ENCODE data around the gene AGPAT1.
"Not testable (repeated sequence)": the region's sequence is repeated elsewhere in the genome, so short reads cannot be mapped to it uniquely, and the experiment has no call there.

AGPAT1 gene, protein sequence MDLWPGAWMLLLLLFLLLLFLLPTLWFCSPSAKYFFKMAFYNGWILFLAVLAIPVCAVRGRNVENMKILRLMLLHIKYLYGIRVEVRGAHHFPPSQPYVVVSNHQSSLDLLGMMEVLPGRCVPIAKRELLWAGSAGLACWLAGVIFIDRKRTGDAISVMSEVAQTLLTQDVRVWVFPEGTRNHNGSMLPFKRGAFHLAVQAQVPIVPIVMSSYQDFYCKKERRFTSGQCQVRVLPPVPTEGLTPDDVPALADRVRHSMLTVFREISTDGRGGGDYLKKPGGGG

DNA sequence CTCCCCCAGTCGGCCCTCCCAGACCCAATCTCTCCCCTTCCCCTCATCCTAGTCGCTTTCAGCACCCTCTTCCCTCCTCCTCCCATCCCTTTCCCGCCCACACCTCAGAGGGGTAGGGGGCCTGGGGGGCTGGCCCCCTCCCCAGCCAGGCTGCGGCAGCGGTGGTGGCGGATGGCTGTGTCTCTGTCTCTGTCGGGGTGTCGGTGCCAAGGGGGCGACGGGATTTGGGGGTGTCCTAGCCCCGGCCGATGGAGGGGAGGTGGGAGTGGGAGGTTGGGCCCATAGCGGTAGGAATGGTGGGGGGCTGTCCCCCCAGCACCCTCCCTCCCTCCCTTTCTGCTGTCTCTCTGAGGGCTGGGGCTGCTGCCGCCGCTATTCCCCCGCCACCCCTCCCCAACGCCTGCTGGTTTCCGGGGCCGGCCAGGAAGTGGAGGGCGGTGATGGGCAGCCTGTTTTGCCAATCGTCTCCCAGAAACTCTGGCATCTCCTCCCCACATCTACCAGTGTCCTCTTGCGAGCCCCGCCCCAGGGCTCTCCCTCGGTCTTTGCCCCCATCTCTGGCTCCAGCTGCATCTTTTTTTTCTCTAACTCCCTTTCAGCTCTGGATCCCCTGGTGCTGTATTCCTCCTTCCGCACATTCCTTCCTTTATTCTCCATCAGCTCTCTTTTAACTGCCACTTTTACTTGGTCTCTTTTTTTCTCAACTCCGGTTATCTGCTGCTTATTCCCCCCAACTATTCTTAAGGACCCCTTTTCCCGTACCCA, at the start of gene AGPAT1:
Gene AGPAT1 (minus strand): TSS at position 374 of the 765 bp plus-strand sequence. CDS start 4,588 bp downstream, outside the sequence.
- DNase-seq (ENCODE audit: low spot score), result peak; percentile 99

GRCh38 chr6:32224696-32225095, 48.8 kb upstream of the AGPAT1 start:
- no peak for DNase-seq (ENCODE audit: low spot score)

DNA sequence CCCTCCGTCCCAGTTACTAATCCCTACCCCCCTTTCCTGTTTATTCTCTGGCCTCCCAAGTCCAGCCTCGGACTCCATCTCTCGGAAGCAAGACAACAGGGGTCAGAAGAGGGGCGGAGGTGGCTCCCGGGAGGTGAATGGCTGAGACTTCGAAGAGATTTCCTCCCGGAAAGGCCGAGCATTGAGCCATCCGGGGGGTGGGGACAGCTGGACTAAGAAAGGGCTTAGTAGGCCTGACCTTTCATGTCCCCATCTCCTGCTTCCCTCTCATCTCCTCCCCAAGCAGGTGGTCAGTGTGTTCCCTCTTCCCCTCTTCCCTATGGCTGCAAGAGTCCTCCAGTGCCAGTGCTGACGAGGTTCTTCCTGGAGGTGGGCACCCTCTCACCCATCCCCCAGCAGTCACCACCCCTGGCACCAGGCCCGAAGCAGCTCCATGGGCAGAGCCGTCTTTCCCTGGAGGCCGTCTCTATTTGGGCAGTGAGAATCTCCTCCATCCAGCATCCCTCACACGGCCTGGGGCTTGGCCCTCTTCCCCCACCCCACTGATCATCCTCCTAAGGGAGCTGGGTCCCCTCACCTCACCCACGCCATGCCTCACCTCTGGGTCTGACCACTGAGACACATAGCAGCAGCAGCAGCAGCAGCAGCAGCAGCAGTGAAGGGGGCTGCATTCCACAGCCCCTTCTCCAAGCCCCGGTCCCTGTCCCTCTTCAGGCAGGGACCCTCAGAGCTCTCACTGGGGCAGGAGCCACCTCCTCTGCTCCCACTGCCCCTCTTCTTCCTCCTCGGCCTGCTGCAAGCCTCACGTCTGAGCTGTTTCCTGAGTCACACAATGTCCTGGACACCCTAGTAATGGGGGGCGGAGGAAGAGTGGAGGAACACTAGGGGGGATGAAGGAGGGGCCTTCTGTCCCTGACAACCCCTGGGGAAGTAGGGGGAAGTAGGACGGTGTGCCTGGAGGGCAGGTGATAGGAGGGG, 47.7 kb upstream of the AGPAT1 start, which contains the start of gene NOTCH4:
Gene NOTCH4 (minus strand): TSS at position 810 of the 978 bp plus-strand sequence. CDS start 139 bp downstream, at position 671.
- DNase-seq (ENCODE audit: low spot score), result no peak

- DNase-seq (ENCODE audit: low spot score), result no peak
Observed at GRCh38 chr6:32222333-32223230, 46.7 kb upstream of the AGPAT1 start.

DNA sequence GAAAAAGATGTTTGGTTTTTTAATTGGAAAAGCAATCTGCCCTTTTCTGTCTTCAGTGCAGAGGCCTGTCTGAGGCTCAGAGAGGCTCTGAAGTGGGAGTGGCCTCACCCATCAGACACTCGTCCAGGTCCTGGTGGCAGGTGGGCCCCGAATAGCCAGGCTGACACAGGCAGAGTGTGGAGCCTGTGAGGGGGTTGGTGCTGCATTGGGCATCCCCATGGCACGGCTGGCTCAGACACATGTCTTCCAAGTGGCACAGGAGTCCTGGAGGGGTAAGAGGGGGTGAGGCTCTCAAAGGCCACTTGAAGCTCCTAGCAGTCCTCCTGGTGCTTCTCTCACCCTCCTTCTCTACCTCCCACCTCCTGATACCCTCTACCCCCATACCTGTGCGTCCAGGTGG, 44.1 kb upstream of the AGPAT1 start:
- no peak for DNase-seq (ENCODE audit: low spot score)

GRCh38 chr6:32218167-32218566, 42.3 kb upstream of the AGPAT1 start:
- DNase-seq (ENCODE audit: low spot score), result no peak

DNA sequence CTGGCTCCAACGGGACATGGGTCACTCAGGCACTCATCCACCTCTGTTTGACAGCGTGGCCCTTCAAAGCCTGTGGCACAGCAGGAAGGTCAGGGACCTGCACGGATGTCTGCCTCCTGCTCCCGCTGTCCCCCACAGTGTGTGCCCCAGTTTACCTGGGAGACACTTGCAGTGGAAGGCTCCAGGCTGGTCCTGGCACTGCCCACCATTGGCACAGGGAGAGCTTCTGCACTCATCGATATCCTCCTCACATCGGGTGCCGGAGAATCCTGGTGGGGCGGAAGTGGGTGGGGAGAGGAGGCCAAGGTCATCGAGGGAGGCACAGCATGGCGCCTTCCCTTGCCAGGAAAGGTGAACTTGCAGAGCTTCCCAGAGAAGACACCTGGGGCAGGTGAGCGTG, 41.1 kb upstream of the AGPAT1 start:
- no peak for DNase-seq (ENCODE audit: low spot score)

- DNase-seq (ENCODE audit: low spot score), result no peak
Observed at GRCh38 chr6:32216285-32216684, 40.4 kb upstream of the AGPAT1 start.

DNA sequence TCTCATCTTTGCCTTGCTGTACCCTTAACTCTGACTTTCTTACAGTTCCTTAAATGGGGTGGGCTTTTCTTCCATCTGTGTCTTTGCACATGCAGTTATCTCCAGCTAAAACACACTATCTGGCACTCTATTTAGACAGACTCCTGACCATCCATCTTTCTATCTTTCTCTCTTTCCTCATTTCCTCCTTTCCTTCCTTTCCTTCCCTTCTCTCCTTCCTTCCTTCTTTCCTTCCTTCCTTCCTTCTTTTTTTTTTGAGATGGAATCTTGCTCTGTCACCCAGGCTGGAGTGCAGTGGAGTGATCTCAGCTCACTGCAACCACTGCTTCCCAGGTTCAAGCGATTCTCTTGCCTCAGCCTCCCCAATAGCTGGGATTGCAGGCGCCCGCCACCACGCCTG, 39.7 kb upstream of the AGPAT1 start:
- DNase-seq (ENCODE audit: low spot score), result no peak

GRCh38 chr6:32214126-32214525, 38.2 kb upstream of the AGPAT1 start:
- DNase-seq (ENCODE audit: low spot score), result no peak

- no peak for DNase-seq (ENCODE audit: low spot score)
Observed at GRCh38 chr6:32213649-32214048, 37.8 kb upstream of the AGPAT1 start.

- no peak for DNase-seq (ENCODE audit: low spot score)
Observed at GRCh38 chr6:32212076-32212760, 36.3 kb upstream of the AGPAT1 start.

- DNase-seq (ENCODE audit: low spot score), result not testable (repeated sequence)
Observed at GRCh38 chr6:32211432-32211831, 35.5 kb upstream of the AGPAT1 start.

- DNase-seq (ENCODE audit: low spot score), result no peak
Observed at GRCh38 chr6:32210191-32210601, 34.3 kb upstream of the AGPAT1 start.

- no peak for DNase-seq (ENCODE audit: low spot score)
Observed at GRCh38 chr6:32208996-32209395, 33.1 kb upstream of the AGPAT1 start.

GRCh38 chr6:32204268-32204715, 28.4 kb upstream of the AGPAT1 start:
- DNase-seq (ENCODE audit: low spot score), result no peak

GRCh38 chr6:32203426-32204267, 27.8 kb upstream of the AGPAT1 start:
- DNase-seq (ENCODE audit: low spot score), result no peak

- DNase-seq (ENCODE audit: low spot score), result no peak
Observed at GRCh38 chr6:32202186-32202585, 26.3 kb upstream of the AGPAT1 start.

DNA sequence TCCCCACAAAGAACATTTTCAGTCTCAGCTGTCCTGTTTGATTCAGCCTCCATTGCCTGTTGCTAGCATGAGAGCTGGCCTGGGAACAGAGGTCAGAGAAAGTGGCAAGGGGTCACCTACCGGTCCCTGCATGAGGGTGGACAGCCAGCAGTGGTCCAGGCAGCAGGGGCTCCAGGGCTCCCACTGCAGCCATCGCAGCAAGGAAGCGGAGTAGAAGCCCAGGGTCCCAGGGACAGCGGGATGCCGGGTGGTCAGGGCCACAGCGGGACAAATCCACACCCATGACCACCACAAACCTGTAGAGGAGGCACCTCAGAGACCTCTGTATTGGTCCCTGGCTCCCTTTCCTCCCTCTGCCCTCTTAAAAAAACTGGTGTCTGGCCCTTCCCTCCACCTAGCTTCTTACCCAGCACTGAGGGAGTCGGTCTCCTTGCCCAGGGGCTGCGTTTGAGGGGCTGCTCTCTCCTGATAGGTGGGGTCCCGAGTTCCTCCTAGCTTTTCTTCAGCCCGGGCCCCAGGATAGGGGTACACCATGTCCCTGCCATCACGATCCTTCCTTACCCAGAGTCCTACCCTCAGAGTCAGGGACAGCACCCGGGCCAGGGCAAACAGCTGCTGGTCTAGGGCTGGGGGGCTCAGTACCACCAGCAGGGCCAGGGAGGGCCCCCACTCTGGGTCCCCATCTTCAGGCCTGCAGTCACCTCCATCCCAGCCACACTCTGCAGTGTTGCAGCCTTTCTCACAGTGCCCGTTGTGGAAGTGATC, 25.0 kb upstream of the AGPAT1 start:
- DNase-seq (ENCODE audit: low spot score), result no peak
